Fibroblast of lung (primary cell): ENCODE measurements around the gene ST6GAL2. TPM values are rescaled to one million over a fixed set of nuclear protein-coding genes. Genes with fewer than 3 reads are reported as not detected.

ENCODE experiments used
- DNase-seq, 2 donors: peaks; one replicate each; pipeline versions ENCODE4 v3.0.0 to v3.0.0-alpha.2; 2010; ENCODE audit warnings: low read depth in 2 of 2
- H2AFZ ChIP-seq: 2 replicates; pipeline ENCODE4 v1.5.1; 2012; ENCODE audit warnings: low read length, control low read depth, inconsistent platforms
- H3K27ac ChIP-seq: 2 replicates; pipeline ENCODE4 v1.5.1; 2011; ENCODE audit warnings: low read length, control low read depth; ENCODE audit not compliant: insufficient read depth
- H3K27me3 ChIP-seq: 2 replicates; pipeline ENCODE4 v1.5.1; 2011; ENCODE audit warnings: mild to moderate bottlenecking, low read length; ENCODE audit not compliant: control insufficient read depth, insufficient read depth
- H3K36me3 ChIP-seq: 2 replicates; pipeline ENCODE4 v1.5.1; 2011; ENCODE audit warnings: low read length; ENCODE audit not compliant: control insufficient read depth, insufficient read depth
- H3K4me1 ChIP-seq: 2 replicates; pipeline ENCODE4 v1.5.1; 2011; ENCODE audit warnings: low read length; ENCODE audit not compliant: control insufficient read depth, insufficient read depth; ENCODE audit errors: extremely low read depth
- H3K4me2 ChIP-seq: 2 replicates; pipeline ENCODE4 v1.5.1; 2011; ENCODE audit warnings: low read length, control low read depth; ENCODE audit not compliant: insufficient read depth; ENCODE audit errors: extremely low read depth
- H3K4me3 ChIP-seq, 4 experiments: fragments of 200-600 bp in 1 of 4; sonication (generic) in 1 of 4; replicated peaks in 1 of 4; 2 replicates each; pipeline ENCODE4 v1.5.1; 2011 to 2016; ENCODE audit warnings: low read length in 4 of 4, low read depth in 3 of 4, mild to moderate bottlenecking in 3 of 4, control low read depth in 2 of 4, inconsistent platforms in 1 of 4, mixed read lengths in 1 of 4; ENCODE audit not compliant: insufficient read depth in 1 of 4; ENCODE audit errors: control extremely low read depth in 1 of 4
- H3K79me2 ChIP-seq: 2 replicates; pipeline ENCODE4 v1.5.1; 2012; ENCODE audit warnings: mild to moderate bottlenecking, low read length, inconsistent platforms; ENCODE audit not compliant: control insufficient read depth, insufficient read depth
- H3K9ac ChIP-seq: 2 replicates; pipeline ENCODE4 v1.5.1; 2011; ENCODE audit warnings: mild to moderate bottlenecking, low read length, control low read depth; ENCODE audit not compliant: insufficient read depth
- H3K9me3 ChIP-seq: 2 replicates; pipeline ENCODE4 v1.5.1; 2012; ENCODE audit warnings: low read depth, low read length; ENCODE audit not compliant: control insufficient read depth, insufficient read depth
- H4K20me1 ChIP-seq: 2 replicates; pipeline ENCODE4 v1.5.1; 2011; ENCODE audit warnings: low read length; ENCODE audit not compliant: control insufficient read depth, insufficient read depth; ENCODE audit errors: extremely low read depth
- EZH2 ChIP-seq: IDR thresholded peaks from 2 replicates; pipeline ENCODE4 v1.5.1; 2012; ENCODE audit warnings: low read length, control low read depth, mild to moderate bottlenecking; ENCODE audit errors: missing control alignments
- polyA plus RNA-seq, 2 donors: library from polyadenylated mRNA; depleted of rRNA in 1 of 2; stranded (reverse) in 1 of 2; unstranded in 1 of 2; fragments of >200 nt; gene quantifications; 2 replicates each; pipeline ENCODE4 v1.2.1, GENCODE V29; 2011 to 2012; ENCODE audit warnings: missing spikeins in 1 of 2
- total RNA-seq: library from RNA; depleted of rRNA; stranded (reverse); fragments of >200 nt; gene quantifications from 2 replicates; pipeline ENCODE4 v1.2.1, GENCODE V29; 2014
- TF ChIP-seq, protein P1 (sequence below), 2 donors: IDR thresholded peaks in 1 of 2; conservative IDR thresholded peaks in 1 of 2; 1 replicate in 1 of 2; 2 replicates in 1 of 2; pipeline ENCODE4 v1.5.1; 2011 to 2012; ENCODE audit warnings: low read length in 2 of 2, control low read depth in 1 of 2, inconsistent platforms in 1 of 2, low read depth in 1 of 2, mild to moderate bottlenecking in 1 of 2

ST6GAL2 gene
- total and polyA plus RNA-seq, 2 donors (not counting 1 experiment from before 2014, with no cell fraction given) = not detected

DNA sequence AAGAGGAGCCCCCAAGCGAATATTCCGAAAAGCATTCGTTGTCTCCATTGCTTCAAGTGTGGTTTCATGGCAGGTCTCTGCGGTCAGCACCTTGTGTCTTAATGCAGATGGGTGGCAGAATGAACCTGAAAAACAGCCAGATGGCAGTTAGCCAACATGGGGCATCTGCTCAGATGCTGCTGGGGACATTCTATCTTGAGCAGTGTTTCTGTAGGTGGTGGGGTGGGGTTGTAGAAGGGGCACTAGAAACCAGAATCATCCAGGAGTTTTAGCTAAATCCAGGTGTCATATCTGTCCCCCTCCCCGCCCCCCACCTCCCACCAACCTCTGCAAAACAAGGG, 42.1 kb downstream of the ST6GAL2 start:
- no peak overlapping the region for H3K4me2 ChIP-seq
- H3K4me3 ChIP-seq = no peak overlapping the region
- H3K4me1 ChIP-seq = no peaks in the 10 kb centered on the region
- no peak for DNase-seq
- H4K20me1 ChIP-seq = no peaks in the 10 kb centered on the region
- TF ChIP-seq EZH2 = no peak
- TF ChIP-seq, protein P1, sequence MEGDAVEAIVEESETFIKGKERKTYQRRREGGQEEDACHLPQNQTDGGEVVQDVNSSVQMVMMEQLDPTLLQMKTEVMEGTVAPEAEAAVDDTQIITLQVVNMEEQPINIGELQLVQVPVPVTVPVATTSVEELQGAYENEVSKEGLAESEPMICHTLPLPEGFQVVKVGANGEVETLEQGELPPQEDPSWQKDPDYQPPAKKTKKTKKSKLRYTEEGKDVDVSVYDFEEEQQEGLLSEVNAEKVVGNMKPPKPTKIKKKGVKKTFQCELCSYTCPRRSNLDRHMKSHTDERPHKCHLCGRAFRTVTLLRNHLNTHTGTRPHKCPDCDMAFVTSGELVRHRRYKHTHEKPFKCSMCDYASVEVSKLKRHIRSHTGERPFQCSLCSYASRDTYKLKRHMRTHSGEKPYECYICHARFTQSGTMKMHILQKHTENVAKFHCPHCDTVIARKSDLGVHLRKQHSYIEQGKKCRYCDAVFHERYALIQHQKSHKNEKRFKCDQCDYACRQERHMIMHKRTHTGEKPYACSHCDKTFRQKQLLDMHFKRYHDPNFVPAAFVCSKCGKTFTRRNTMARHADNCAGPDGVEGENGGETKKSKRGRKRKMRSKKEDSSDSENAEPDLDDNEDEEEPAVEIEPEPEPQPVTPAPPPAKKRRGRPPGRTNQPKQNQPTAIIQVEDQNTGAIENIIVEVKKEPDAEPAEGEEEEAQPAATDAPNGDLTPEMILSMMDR (conservative IDR thresholded peaks at IDR 0.05 in 1 of 2, IDR thresholded peaks at IDR 0.05 in 1 of 2; ENCODE audit: low read depth in 1 of 2, low read length in 2 of 2) = no peak
- H3K27ac ChIP-seq = no peak overlapping the region
- H3K36me3 ChIP-seq = no peaks in the 10 kb centered on the region
- H3K9ac ChIP-seq = no peak overlapping the region
- no peaks in the 10 kb centered on the region for H3K79me2 ChIP-seq
- H3K27me3 ChIP-seq = no peaks in the 10 kb centered on the region
- no peaks in the 10 kb centered on the region for H3K9me3 ChIP-seq
- no peak overlapping the region for H2AFZ ChIP-seq

GRCh38 chr2:106843001-106843909, 42.7 kb downstream of the ST6GAL2 start:
- Histone ChIP-seq H3K9ac (no peak overlapping the region), H3K4me1 (no peaks in the 10 kb centered on the region), H4K20me1 (no peaks in the 10 kb centered on the region), H2AFZ (no peak overlapping the region), H3K4me2 (no peak overlapping the region), H3K27ac (no peak overlapping the region), H3K9me3 (no peaks in the 10 kb centered on the region), H3K79me2 (no peaks in the 10 kb centered on the region), H3K4me3 (no peak overlapping the region), H3K36me3 (no peaks in the 10 kb centered on the region), H3K27me3 (no peaks in the 10 kb centered on the region)
- no peak for DNase-seq
- TF ChIP-seq EZH2 = no peak
- TF ChIP-seq, protein P1 (conservative IDR thresholded peaks at IDR 0.05 in 1 of 2, IDR thresholded peaks at IDR 0.05 in 1 of 2; ENCODE audit: low read depth in 1 of 2, low read length in 2 of 2) = no peak

GRCh38 chr2:106841886-106842645, 43.9 kb downstream of the ST6GAL2 start:
- no peak overlapping the region for H3K4me2 ChIP-seq
- DNase-seq = no peak
- H2AFZ ChIP-seq = no peak overlapping the region
- no peak overlapping the region for H3K27ac ChIP-seq
- no peaks in the 10 kb centered on the region for H4K20me1 ChIP-seq
- H3K4me3 ChIP-seq = no peak overlapping the region
- no peak for TF ChIP-seq EZH2
- TF ChIP-seq, protein P1 (conservative IDR thresholded peaks at IDR 0.05 in 1 of 2, IDR thresholded peaks at IDR 0.05 in 1 of 2; ENCODE audit: low read depth in 1 of 2, low read length in 2 of 2) = no peak
- no peaks in the 10 kb centered on the region for H3K36me3 ChIP-seq
- H3K9me3 ChIP-seq = no peaks in the 10 kb centered on the region
- H3K27me3 ChIP-seq = no peaks in the 10 kb centered on the region
- no peaks in the 10 kb centered on the region for H3K4me1 ChIP-seq
- H3K79me2 ChIP-seq = no peaks in the 10 kb centered on the region
- H3K9ac ChIP-seq = no peak overlapping the region
